Measurements from ENCODE around the gene PPP2R2C.

DNA sequence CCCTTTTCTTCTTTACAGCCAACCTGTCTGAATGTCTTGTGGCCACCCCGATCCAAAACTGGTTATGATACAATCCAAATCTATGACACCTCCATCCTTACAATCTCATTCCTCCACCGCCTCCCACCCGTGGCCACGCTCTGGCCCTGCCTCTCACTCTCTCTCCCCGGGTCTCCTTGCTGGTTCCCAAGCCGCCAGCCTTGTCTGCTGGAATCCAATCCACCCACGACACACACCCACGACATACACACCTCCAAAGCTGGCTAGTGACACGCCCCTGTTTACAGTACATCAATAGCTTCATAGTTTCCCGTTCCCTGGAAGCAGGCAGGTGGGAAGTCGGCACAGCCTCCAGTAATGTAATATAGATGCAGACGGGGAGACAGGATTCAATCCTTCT is 103.8 kb downstream of the PPP2R2C start:
- TF ChIP-seq, protein P1, sequence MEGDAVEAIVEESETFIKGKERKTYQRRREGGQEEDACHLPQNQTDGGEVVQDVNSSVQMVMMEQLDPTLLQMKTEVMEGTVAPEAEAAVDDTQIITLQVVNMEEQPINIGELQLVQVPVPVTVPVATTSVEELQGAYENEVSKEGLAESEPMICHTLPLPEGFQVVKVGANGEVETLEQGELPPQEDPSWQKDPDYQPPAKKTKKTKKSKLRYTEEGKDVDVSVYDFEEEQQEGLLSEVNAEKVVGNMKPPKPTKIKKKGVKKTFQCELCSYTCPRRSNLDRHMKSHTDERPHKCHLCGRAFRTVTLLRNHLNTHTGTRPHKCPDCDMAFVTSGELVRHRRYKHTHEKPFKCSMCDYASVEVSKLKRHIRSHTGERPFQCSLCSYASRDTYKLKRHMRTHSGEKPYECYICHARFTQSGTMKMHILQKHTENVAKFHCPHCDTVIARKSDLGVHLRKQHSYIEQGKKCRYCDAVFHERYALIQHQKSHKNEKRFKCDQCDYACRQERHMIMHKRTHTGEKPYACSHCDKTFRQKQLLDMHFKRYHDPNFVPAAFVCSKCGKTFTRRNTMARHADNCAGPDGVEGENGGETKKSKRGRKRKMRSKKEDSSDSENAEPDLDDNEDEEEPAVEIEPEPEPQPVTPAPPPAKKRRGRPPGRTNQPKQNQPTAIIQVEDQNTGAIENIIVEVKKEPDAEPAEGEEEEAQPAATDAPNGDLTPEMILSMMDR (IDR thresholded peaks at IDR 0.05) = no peak
- TF ChIP-seq POLR2A (IDR thresholded peaks at IDR 0.05) = no peak

All from heart left ventricle (tissue), 13 donors.